ENCODE data around the gene KIF16B. TPM values are rescaled to one million over a fixed set of nuclear protein-coding genes. Genes with fewer than 3 reads are reported as not detected.

Gene KIF16B
- total and polyA plus RNA-seq, 2 of the 8 experiments (the other 6 are each of a cell fraction or from before 2014, with no cell fraction given) = 3.0 to 9.2 TPM

GRCh38 chr20:16245879-16246278 lies 327.4 kb downstream of the KIF16B start (continued):
- no peak for TF ChIP-seq ATF3 (IDR thresholded peaks at IDR 0.05; ENCODE audit: insufficient read depth, low read depth, low read length)

All from H1 (cell line).